Mesothelial cell of epicardium (in vitro differentiated cells): ENCODE measurements around the gene RPS6KB2. TPM values are rescaled to one million over a fixed set of nuclear protein-coding genes. Genes with fewer than 3 reads are reported as not detected.

Experiments used
- DNase-seq, 2 experiments: peaks; one replicate each; pipeline ENCODE4 v3.0.0; 2021; ENCODE audit warnings: low spot score in 2 of 2; ENCODE audit not compliant: unreplicated experiment in 2 of 2
- H3K27ac Mint-ChIP-seq: 2 replicates; pipeline ENCODE4 v1.8.0; 2021; ENCODE audit warnings: mixed read lengths
- H3K27me3 Mint-ChIP-seq: 2 replicates; pipeline ENCODE4 v1.8.0; 2021; ENCODE audit warnings: low read depth, mixed read lengths
- H3K36me3 Mint-ChIP-seq: 2 replicates; pipeline ENCODE4 v1.8.0; 2021; ENCODE audit warnings: mixed read lengths
- H3K4me1 Mint-ChIP-seq: 2 replicates; pipeline ENCODE4 v1.8.0; 2021; ENCODE audit warnings: mixed read lengths
- H3K4me3 Mint-ChIP-seq: 2 replicates; pipeline ENCODE4 v1.8.0; 2021; ENCODE audit warnings: mild to moderate bottlenecking, moderate library complexity, mixed read lengths
- H3K9me3 Mint-ChIP-seq: 2 replicates; pipeline ENCODE4 v1.8.0; 2021; ENCODE audit warnings: mixed read lengths
- total RNA-seq: library from RNA; stranded (reverse); gene quantifications from 3 replicates; pipeline ENCODE4 v1.2.1, GENCODE V29; 2021
- TF ChIP-seq, protein P1 (sequence below): fragments of 200-600 bp; sonication (generic); IDR thresholded peaks from one replicate; pipeline ENCODE4 v1.5.0; 2021; ENCODE audit warnings: antibody characterized with exemption; ENCODE audit not compliant: unreplicated experiment

RPS6KB2 gene
- total RNA-seq, 1 donor from 2014 or later = 59.7 TPM

DNA sequence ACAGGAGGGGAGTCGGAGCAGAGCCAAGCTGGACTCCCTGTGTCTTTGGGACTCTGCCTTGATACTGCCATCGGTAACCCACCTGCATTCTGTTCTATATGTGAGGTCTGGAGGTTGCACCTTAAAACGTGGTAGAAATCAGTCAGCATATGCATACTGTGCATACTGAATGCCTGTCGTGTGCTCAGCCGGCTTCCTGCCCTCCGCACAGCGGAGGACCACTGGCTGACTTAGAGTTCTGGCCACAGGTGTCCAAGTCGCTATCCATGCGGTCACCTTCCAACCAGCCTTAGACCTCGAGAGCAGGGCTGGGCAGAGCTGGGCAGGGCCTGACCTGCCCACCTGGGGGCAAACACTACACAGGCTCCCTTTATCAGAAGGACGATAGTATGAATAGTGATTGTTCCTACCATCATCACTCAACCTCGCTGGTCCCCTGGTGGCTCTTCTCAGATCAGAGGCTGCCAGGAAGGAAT lies 20.6 kb upstream of the RPS6KB2 start:
- H3K4me1 Mint-ChIP-seq = peaks cover 6% of the 10 kb centered on the region

DNA sequence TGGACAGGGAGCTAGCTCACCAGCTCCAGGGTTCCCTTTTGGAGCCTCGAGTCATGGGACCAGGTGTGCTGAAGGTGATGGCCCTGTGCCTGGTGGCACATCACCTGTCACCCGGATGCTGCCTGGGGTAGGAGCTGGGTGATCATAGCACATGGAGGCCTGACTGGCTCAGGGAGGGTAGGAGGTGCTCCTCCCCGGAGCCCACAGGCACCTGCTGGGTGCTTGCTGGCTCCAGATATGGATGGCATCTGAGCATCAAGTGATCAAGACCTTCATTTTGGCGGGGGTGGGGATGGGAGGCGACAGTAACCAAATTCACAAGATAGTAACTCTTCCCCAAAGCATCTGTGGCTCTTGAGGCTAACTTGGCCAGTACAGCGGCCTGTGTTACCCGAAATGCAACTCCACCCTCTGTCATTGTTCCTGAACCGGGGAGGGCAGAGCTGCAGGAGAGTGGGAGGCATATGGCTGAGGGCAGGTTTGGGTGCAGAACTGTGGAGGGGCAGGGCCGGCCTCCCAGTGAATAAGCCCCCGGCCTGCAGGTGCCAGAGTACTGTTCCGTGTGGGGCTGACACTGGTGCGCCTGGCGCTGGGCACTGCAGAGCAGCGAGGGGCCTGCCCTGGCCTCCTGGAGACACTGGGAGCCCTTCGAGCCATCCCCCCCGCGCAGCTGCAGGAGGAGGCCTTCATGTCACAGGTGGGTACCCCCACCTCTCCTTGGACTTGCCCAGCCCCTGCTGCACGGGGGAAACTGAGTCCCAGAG lies 19.7 kb upstream of the RPS6KB2 start:
- TF ChIP-seq, protein P1, sequence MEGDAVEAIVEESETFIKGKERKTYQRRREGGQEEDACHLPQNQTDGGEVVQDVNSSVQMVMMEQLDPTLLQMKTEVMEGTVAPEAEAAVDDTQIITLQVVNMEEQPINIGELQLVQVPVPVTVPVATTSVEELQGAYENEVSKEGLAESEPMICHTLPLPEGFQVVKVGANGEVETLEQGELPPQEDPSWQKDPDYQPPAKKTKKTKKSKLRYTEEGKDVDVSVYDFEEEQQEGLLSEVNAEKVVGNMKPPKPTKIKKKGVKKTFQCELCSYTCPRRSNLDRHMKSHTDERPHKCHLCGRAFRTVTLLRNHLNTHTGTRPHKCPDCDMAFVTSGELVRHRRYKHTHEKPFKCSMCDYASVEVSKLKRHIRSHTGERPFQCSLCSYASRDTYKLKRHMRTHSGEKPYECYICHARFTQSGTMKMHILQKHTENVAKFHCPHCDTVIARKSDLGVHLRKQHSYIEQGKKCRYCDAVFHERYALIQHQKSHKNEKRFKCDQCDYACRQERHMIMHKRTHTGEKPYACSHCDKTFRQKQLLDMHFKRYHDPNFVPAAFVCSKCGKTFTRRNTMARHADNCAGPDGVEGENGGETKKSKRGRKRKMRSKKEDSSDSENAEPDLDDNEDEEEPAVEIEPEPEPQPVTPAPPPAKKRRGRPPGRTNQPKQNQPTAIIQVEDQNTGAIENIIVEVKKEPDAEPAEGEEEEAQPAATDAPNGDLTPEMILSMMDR = no peak
- Mint-ChIP-seq H3K9me3 (no peaks in the 10 kb centered on the region), H3K27me3 (peaks cover 40% of the 10 kb centered on the region), H3K36me3 (no peaks in the 10 kb centered on the region), H3K4me1 (peaks cover 10% of the 10 kb centered on the region), H3K27ac (no peak overlapping the region), H3K4me3 (no peak overlapping the region)
- DNase-seq = no peak

More for the DNA sequence above, 20.6 kb upstream of the RPS6KB2 start:
- no peak for DNase-seq
- no peaks in the 10 kb centered on the region for H3K9me3 Mint-ChIP-seq
- H3K27ac Mint-ChIP-seq = no peak overlapping the region
- no peak overlapping the region for H3K4me3 Mint-ChIP-seq
- H3K27me3 Mint-ChIP-seq = peaks cover 33% of the 10 kb centered on the region
- no peaks in the 10 kb centered on the region for H3K36me3 Mint-ChIP-seq
- TF ChIP-seq, protein P1 = no peak

DNA sequence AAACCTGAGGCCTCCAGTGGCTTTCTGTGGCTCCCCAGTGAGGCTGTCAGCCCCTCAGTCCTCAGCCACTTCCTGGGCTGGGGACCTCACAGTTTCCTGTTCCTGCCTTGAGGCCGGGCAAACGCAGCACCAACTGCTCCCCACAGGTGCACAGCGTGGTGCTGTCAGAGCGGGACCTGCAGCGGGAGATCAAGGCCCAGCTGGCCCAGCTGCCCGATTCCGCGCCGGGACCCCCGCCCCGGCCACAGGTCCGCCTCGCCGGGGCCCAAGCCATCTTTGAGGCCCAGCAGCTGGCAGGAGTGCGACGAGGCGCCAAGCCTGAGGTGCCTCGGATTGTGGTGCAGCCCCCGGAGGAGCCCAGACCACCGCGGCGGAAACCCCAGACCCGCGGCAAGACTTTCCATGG lies 19.0 kb upstream of the RPS6KB2 start:
- DNase-seq = no peak
- Mint-ChIP-seq H3K27ac (no peak overlapping the region), H3K9me3 (no peaks in the 10 kb centered on the region), H3K27me3 (peaks cover 43% of the 10 kb centered on the region), H3K4me1 (peaks cover 10% of the 10 kb centered on the region), H3K4me3 (no peak overlapping the region), H3K36me3 (no peaks in the 10 kb centered on the region)
- TF ChIP-seq, protein P1 = no peak

DNA sequence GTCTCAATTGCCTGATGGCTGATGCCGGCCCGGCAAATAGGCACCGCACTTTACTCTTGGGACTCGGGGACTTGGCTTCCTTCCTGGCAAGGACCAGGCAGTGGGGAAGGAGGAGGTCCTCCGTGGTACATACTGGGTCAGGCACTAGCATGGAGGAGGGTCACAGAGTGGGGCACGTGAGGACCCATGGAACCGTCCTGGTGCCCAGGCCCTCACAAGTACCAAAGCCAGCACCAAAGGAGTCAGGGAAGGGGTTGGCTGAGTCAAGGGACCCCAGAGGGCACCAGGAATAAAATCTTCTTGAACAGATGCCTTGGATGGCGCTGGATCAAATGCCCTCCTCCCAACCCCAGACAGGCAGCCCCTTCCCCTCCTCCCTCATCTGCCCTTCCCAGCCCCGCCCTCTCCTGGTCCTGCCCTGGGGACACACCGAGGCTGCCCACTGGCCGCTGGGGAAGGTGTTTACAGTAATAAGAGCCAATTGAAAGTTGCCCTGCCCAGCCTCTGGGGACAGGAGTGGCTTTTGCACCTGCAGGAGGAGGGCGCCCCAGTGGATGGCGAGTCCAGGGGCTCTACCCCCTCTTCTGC lies 18.4 kb upstream of the RPS6KB2 start:
- Mint-ChIP-seq H3K4me1 (peaks cover 7% of the 10 kb centered on the region), H3K27ac (no peak overlapping the region), H3K27me3 (peaks cover 45% of the 10 kb centered on the region), H3K9me3 (no peaks in the 10 kb centered on the region), H3K4me3 (no peak overlapping the region), H3K36me3 (no peaks in the 10 kb centered on the region)
- TF ChIP-seq, protein P1 = no peak
- no peak for DNase-seq

DNA sequence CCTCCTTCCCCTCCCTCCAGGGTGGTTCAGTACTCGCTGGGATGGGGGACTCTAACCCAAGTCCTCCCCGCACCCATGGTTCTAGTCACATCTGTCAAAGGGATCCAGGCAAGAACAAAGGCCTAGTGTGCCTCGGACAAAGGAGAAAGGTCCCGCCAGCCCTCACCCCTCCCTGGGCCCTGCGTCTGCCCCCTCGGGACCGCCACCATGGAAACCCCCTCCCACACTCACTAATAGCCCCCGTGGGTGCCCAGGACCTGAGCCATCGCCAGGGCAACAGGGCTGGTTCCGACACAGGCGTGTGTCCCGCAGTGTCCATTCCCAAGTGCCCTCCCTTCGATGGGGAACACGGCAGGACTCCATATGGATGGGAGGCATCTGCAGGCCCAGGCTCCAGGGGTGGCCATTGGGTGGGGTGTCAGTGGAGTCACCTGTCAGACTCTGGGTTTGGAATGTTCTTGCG lies 17.9 kb upstream of the RPS6KB2 start:
- Mint-ChIP-seq H3K27ac (no peak overlapping the region), H3K27me3 (peaks cover 48% of the 10 kb centered on the region), H3K36me3 (no peaks in the 10 kb centered on the region), H3K4me3 (no peak overlapping the region), H3K4me1 (peaks cover 9% of the 10 kb centered on the region), H3K9me3 (no peaks in the 10 kb centered on the region)
- DNase-seq = no peak
- TF ChIP-seq, protein P1 = no peak
